SKM-1 (cell line): ENCODE results near the gene TAS2R31.
"Not testable (repeated sequence)": the region's sequence is repeated elsewhere in the genome, so short reads cannot be mapped to it uniquely, and the experiment has no call there.

Experiments used
- DNase-seq: peaks from one replicate; lab custom pipeline; 2025; ENCODE audit not compliant: unreplicated experiment; lab: John Stamatoyannopoulos, UW

The TAS2R31 gene, protein sequence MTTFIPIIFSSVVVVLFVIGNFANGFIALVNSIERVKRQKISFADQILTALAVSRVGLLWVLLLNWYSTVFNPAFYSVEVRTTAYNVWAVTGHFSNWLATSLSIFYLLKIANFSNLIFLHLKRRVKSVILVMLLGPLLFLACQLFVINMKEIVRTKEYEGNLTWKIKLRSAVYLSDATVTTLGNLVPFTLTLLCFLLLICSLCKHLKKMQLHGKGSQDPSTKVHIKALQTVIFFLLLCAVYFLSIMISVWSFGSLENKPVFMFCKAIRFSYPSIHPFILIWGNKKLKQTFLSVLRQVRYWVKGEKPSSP

DNA sequence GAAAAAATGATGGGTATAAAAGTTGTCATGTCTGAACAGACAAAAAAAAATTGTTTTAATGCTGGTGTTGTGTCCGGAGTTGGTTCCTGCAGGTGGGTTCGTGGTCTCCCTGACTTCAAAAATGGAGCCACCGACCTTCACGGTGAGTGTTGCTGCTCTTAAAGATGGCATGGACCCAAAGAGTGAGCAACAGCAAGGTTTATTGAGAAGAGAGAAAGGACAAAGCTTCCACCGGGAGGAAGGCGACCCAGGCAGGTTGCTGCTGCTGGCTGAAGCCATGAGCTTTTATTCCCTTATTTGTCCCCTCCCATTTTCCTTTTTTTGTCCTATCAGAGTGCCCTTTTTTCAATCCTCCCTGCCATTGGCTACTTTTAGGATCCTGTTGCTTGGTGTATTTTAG lies at the start of gene TAS2R31:
Gene TAS2R31, minus strand, starts transcription at position 101 of the 400 bp plus-strand sequence. Its CDS starts 72 bp downstream, at position 29.
- no peak for DNase-seq

DNA sequence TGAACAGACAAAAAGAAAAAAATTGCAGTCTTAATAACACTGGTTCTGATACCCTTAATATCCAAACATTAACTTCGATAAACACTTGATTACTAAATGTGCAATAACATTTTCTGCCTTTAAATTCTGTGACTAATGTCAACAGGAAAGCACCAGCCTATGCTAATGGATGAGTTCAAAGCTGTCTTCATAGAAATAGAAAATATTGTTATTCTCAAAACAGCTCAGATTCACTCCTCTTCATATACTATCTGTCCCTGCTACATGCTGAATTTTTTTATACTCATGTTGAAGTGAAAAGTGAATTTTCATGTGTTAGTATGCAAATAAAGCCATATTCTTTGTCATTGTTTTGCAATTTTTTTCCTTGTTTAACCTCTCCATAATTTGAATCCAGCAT lies 47.0 kb upstream of the TAS2R31 start:
- no peak for DNase-seq

DNA sequence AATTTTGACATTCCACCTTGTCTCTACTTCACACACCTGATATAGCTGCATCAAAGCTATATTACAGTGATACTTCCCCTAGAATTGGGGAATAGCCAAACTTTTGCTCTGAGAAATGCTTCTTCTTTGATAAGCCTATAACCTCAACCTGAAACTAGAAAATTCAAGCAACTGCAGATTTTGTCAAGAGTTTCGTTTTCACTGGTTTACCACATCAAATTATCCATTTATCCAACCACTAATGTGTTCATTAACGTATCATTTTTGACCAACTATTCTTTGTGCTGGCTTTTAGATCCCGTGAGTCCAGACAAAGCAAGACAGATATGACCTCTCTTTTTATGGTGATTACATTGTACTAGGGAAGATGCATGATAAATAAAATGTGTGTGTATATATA lies 44.4 kb upstream of the TAS2R31 start:
- no peak for DNase-seq

DNA sequence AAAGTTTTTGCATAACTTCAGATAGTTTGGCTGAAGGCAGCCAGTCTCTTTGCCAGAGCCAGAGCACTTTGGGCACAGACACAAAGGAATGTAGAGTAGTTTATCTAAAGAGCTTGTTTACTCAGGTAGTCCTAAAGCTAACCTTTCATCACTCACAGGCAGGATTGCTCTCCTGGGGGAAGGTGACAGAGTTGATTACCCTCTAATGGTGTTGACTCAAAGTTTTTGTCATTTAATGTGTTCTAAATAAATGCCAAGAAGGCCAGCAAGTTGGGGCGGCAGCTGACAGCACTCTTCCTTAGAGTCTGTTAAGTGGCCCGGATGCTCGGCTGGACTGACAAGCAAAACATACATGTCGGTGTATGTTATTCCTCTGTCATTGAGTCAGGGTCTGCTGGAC lies 40.2 kb upstream of the TAS2R31 start:
- DNase-seq, result no peak

DNA sequence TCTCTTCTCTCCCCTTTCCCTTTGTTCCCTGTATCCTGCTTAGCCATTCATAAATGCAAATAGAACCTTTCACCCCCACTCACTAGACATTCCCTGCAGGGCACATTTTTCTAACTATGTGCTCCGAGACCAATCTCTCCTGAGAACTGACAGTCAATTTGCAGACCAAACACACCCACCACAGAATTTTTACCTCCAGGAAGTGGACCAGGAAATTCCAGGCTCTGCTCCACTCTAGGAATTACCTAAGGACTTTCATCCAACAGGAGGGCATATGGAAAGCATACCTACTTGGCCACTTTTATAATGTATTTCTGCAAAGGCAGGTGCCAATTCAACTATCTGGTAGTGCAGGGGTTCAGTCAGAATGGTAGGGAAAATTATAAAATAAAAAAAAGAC lies 39.8 kb upstream of the TAS2R31 start:
- DNase-seq, result no peak

DNA sequence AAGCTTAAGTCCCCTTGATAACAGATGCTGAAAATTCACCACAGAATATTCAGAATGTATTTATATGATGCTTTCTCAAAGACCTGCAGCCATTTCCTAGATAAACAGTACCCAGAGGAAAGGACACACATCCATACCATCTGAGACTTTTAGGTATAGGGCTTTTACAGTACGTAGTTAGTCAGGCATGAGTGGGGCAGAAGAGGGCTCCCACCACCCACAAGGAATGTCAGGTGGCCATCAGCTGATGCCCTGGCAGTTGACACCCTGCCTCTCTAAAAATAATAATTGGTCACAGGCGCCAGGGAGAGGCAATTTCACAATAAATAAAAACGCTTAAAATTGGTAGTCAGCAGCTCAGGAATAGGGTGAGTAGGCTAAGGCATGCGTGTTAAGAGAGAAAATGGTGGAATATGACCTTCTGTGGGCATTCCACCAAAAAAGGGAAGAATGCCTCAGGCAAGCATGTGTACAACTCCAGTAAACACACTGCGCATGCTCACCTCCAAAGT lies 38.7 kb upstream of the TAS2R31 start:
- DNase-seq, result no peak

DNA sequence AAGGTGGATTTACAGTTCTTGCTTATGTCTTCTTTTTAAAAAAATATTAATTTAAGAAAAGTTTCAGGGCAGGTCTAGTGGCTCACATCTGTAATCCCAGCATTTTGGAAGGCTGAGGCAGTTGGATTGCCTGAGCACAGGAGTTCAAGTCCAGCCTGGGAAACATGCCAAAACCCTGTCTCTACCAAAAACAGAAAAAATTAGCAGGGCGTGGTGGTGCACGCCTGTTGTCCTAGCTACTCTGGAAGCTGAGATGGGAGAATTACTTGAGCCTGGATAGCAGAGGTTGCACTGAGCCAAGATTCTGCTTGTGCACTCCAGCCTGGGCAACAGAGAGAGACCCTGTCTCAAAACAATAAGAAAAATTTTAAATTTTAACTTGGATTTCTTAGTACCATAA lies 36.3 kb upstream of the TAS2R31 start:
- no peak for DNase-seq

DNA sequence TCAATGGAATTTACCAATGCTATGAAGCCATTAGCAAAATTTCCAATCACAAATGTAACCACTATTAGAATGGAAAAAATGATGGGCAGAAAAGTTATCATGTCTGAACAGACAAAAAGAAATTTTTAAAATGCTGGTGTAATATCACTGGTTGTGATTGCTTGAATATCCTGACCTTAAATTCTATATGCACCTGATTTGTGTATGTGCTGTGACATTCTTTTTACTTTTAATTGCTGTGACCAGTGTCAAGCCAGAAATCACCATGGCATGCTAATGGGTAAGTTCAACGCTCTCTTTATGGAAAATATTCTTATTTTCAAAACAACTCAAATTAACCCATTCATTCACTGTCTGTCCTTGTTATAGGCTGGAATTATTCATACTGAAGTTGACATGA lies 31.0 kb upstream of the TAS2R31 start, which contains the start of gene TAS2R46:
Gene TAS2R46, minus strand, starts transcription at position 101 of the 400 bp plus-strand sequence. Its CDS starts 0 bp downstream, at position 101.
- DNase-seq, result not testable (repeated sequence)

DNA sequence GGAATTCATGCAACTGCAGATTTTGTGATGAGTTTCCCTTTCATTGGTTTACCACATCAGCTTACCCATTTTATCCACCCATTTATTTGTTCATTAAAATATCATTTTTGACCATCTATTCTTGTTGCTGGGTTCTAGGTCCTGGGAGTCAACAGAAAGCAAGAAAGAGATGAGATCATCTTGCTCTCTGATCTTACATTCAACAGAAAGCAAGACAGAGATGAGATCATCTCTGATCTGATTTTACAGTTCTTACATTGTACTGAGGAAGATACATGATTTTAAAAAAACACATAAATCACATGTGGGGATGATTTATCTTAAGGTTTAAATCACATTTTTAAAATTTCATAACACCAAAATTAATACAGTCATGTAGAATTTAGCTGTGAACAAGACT lies 28.6 kb upstream of the TAS2R31 start:
- DNase-seq, result no peak

DNA sequence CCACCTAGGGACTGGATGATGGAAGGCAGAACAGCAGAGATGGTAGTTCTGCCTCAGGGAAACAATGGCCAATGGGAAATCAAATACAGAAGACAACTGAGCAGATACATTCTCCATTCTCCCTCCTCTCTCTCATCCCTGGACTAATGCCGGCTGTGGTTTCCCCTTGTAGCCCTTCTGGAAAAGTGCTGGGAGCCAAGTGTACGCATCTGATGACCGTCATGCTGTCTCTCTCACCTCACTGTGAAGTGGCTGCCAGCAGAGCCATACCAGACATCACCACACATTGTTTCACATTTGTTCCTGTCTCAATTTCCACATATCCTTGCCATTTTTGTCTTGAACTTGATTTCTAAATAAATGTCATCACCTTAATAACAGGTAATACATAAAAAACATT lies 27.8 kb upstream of the TAS2R31 start:
- DNase-seq, result no peak

DNA sequence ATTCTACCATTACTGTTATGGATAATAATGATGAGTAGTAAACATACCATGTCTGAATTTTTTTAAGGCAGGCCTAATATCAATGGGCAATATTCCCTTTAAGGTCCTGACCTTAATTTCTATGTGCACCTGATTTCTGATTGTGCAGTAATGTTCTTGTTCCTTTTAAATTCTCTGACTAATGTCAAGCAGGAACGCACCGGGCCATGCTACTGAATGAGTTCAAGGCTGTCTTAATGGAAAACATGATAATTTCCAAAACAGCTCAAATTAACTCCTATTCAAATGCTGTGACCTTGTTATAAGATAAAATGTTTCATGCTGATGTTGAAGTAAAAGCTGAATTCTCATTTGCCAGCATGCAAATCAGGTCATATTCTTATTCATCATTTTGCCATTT lies 24.1 kb upstream of the TAS2R31 start:
- no peak for DNase-seq

DNA sequence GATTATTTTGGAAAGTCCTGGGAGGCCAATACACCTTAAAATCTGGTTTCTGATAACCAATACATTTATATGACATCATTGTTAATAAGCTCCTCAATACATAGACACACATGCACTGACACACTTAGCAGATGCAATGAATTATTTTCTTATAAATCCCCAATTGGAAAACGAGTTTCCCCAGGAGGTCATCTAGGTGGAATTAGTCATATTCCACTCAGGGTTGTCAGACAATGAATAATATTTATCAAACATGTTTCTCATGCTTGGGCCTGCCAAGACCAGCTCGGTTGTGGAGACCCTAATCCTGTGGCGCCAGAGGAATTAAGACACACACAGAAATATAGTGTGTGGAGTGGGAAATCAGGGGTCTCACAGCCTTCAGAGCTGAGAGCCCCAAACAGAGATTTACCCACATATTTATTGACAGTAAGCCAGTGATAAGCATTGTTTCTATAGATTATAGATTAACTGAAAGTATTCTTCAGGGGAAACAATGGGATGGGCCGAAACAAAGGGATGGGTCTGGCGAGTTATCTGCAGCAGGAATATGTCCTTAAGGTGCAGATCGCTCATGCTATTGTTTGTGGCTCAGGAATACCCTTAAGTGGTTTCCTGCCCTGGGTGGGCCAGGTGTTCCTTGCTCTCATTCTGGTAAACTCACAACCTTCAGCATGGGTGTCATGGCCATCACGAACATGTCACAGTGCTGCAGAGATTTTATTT lies 18.8 kb upstream of the TAS2R31 start:
- not testable (repeated sequence) for DNase-seq

DNA sequence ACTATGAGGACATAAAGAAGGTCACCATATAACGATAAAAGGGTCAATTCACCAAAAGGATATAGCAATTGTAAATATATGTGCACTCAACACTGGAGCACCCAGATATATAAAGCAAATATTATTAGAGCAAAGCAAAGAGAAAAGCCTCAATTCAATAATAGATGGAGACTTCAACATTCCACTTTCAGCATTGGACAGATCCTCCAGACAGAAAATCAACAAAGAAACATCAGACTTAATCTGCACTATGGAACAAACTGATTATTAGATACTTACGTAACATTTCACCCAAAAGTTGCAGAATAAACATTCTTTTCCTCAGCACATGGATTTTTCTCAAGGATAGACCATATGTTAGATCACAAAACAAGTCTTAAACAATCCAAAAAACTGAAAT lies 10.2 kb upstream of the TAS2R31 start:
- not testable (repeated sequence) for DNase-seq

DNA sequence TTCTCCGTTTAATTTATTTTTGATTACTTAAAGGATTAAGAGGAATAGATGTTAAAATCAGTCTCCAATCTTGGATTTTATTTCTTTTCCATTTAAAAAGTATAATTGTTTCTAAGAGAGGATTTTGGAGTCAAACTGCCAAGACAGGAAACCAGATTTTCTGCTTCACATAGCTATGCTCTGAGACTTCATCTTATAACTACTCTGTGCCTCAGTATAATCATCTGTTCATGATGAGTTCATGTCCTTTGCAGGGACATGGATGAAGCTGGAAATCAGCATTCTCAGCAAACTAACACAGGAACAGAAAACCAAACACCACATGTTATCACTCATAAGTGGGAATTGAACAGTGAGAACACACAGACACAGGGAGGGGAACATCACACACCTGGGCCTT lies 9.0 kb upstream of the TAS2R31 start:
- no peak for DNase-seq

DNA sequence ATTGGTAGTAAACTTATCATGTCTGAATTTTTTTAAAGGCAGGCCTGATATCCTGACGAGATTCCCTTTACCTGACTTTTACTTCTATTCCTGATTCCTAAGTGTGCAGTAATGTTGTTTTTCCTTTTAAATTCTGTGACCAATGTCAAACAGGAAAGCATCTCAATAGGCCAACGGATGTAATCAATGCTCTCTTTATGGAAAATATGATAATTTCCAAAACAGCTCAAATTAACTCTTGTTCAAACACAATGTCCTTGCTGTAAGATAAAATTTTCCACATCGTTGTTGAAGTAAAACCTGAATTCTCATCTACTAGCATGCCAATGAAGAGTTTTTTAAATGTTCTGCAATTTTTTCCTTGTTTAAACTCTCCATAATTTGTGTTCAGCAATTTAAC lies 8.0 kb upstream of the TAS2R31 start:
- DNase-seq, result no peak

DNA sequence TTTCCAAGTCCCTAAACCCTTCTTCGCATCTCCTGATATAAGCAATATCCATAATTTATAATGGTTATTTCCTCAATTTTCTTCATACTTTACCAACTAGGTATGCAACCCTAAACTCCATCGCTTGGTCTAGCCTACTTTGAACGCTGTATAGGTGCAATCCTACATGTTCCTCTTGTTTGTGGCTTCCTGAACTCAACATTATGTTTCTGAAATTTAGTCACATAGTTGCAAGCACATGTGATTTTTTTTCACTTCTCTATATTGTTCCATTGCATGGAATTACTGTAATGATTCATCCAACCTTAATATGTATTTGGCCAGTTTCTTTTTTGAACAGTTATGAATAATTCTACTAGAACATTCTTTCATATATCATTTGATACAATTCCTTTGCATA lies 2.8 kb upstream of the TAS2R31 start:
- not testable (repeated sequence) for DNase-seq

DNA sequence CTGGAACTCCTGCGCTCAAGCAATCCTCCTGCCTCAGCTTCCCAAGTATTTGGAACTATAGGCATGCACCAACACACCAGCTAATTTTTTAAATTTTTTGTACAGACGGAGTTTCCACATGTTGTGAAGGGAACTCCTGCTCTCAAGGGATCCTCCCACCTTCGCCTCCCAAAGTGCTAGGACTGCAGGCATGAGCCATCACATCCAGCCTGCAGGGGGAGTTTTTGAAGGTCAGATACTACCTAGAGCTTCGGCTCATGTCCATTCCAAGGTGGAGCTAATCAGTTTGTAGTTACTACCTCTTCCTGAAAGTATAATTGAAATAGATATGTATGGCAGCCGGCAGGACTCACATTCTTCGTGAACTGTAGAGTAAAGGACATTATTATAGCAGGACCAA lies 5.1 kb downstream of the TAS2R31 start:
- DNase-seq, result no peak

DNA sequence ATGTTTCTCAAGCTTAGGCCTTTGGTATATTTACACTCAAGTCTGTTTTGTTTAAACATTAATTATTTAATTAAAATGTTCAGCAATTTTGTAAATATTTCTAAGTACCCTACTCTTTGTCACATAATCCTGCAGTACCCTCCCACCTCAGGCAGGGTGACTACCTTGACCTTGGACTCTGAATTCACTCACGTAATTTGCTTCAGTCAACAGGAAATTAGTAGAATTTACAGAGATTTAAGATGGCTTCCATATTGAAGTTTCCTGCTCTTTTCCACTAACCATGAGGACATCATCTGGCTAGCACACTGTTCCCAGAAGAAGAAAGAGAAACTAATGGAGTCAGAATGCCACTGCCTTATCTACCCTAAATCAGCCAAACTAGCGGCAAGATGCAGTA lies 7.8 kb downstream of the TAS2R31 start:
- no peak for DNase-seq

DNA sequence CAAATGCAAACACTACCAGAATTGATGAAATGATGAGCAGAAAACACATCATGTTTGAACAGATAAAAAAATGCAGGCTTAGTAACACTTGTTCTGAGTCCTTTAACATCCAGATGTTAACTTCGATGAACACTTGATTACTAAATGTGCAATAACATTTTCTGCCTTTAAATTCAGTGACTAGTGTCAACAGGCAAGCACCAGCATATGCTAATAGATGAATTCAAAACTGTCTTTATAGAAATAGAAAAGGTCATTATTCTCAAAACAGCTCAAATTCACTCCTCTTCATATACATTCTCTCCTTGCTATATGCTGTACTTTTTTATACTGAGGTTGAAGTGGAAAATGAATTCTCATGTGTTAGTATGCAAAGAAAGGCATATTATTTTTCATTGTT lies 8.7 kb downstream of the TAS2R31 start, which contains the start of gene TAS2R19:
Gene TAS2R19, minus strand, starts transcription at position 101 of the 400 bp plus-strand sequence. Its CDS starts 49 bp downstream, at position 52.
- no peak for DNase-seq

DNA sequence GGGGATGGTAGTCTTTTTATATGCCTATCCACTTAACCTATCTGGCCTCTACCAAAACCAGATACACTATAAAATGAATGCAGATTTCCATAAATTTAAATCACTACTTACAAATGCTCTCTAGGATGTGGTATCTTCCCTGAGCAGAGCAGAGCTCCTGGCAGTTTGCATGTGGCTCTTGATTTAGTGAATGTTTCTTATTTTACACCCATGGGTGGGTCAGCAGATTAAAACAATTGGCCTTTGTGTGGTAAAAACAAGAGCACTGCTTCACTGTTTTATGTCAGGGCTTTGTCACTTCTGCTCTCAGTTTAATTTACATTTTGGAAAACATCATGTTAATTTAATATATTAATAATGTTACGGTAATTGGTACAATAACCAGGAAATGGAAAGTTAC lies 14.3 kb downstream of the TAS2R31 start:
- no peak for DNase-seq

DNA sequence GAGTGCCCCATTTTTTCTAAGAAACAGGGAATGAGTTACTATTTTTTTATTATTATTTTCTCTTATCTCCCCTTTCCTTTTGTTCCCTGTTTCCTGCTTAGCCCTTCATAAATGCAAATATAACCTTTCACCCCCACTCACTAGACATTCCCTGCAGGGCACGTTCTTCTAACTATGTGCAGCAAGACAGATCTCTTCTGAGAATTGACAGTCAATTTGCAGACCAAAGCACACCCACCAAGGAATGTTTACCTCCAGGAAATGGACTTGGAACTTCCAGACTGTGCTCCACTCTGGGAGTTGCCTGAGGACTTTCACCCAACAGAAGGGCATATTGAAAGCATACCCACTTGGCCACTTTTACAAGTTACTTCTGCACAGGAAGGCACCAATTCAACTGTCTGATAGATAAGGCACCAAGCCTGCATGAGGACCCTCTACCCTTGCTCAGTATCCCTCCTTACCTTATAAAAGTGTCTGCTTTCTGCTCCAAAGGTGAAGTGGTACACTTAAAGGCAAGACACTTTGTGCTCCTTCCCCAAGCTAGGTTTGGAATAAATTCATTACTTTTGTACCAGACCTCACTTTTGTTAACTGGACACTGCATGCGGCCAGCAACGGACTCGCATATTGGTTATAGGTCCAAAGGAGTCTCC lies 15.3 kb downstream of the TAS2R31 start:
- DNase-seq, result no peak

DNA sequence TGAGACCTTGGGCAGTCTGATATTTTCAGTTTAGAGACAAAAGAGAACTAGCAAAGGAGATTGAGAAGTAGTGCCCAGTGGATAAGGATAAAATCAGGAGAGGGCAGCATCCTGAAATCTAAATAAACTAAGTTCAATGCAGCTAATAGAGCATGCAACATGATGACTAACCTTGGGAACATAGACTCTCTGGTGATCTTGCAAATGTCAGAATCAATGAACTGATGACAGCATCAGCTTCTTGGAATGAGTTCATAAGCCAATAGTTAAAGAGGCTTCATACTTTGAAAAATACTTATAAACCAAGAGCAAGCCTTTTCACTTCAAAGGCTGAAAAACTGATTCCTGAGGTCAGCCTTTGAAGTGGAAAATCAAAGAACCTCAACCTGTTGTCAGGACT lies 17.0 kb downstream of the TAS2R31 start:
- no peak for DNase-seq
